Measurements from ENCODE around the gene PLCL1.

Gene PLCL1

GRCh38 chr2:197890168-197890567 is 85.8 kb downstream of the PLCL1 start:
- DNase-seq = no peak

- DNase-seq = no peak
Observed at GRCh38 chr2:197891897-197892442, 87.6 kb downstream of the PLCL1 start.

- no peak for DNase-seq
Observed at GRCh38 chr2:197893403-197894177, 89.2 kb downstream of the PLCL1 start.

GRCh38 chr2:197894751-197895274 is 90.4 kb downstream of the PLCL1 start:
- no peak for DNase-seq

GRCh38 chr2:197897960-197898678 is 93.7 kb downstream of the PLCL1 start:
- DNase-seq = no peak

GRCh38 chr2:197904446-197904845 is 100.1 kb downstream of the PLCL1 start:
- DNase-seq = no peak

- no peak for DNase-seq
Observed at GRCh38 chr2:197908156-197908555, 103.8 kb downstream of the PLCL1 start.

- no peak for DNase-seq
Observed at GRCh38 chr2:197908990-197909776, 104.8 kb downstream of the PLCL1 start.

GRCh38 chr2:197911667-197912066 is 107.3 kb downstream of the PLCL1 start:
- DNase-seq = no peak

GRCh38 chr2:197913084-197913483 is 108.7 kb downstream of the PLCL1 start:
- no peak for DNase-seq

- no peak for DNase-seq
Observed at GRCh38 chr2:197914778-197915177, 110.4 kb downstream of the PLCL1 start.

- no peak for DNase-seq
Observed at GRCh38 chr2:197915548-197916265, 111.3 kb downstream of the PLCL1 start.

GRCh38 chr2:197919487-197919886 is 115.1 kb downstream of the PLCL1 start:
- DNase-seq = no peak

- DNase-seq = no peak
Observed at GRCh38 chr2:197920088-197920487, 115.7 kb downstream of the PLCL1 start.

- DNase-seq = no peak
Observed at GRCh38 chr2:197920592-197921201, 116.3 kb downstream of the PLCL1 start.

- no peak for DNase-seq
Observed at GRCh38 chr2:197924483-197924882, 120.1 kb downstream of the PLCL1 start.

GRCh38 chr2:197925204-197925603 is 120.8 kb downstream of the PLCL1 start:
- no peak for DNase-seq

- no peak for DNase-seq
Observed at GRCh38 chr2:197925976-197926375, 121.6 kb downstream of the PLCL1 start.

GRCh38 chr2:197926673-197927072 is 122.3 kb downstream of the PLCL1 start:
- no peak for DNase-seq

GRCh38 chr2:197927994-197928393 is 123.6 kb downstream of the PLCL1 start:
- no peak for DNase-seq

- no peak for DNase-seq
Observed at GRCh38 chr2:197929008-197929885, 124.9 kb downstream of the PLCL1 start.

All from activated CD4-positive, CD25-positive, alpha-beta regulatory T cell treated with anti-CD3 and anti-CD28 coated beads, Interleukin-2, amount 50 U/mL, for 72 hours (primary cell).